HG03039 (cell line): ENCODE data around the gene SHISA5.
"Not testable (repeated sequence)": the region's sequence is repeated elsewhere in the genome, so short reads cannot be mapped to it uniquely, and the experiment has no call there.

Experiments used
- ATAC-seq: cut with Tn5 transposase; IDR thresholded peaks from one replicate; pipeline ENCODE4 v1.9.1; 2021; ENCODE audit warnings: mild to moderate bottlenecking, moderate library complexity; ENCODE audit not compliant: unreplicated experiment

SHISA5 gene

GRCh38 chr3:48521635-48522034, 17.7 kb upstream of the SHISA5 start:
- ATAC-seq = no peak

- no peak for ATAC-seq
Measured at GRCh38 chr3:48519277-48519643, 15.3 kb upstream of the SHISA5 start.

GRCh38 chr3:48518638-48519276, 14.8 kb upstream of the SHISA5 start:
- ATAC-seq = no peak

DNA sequence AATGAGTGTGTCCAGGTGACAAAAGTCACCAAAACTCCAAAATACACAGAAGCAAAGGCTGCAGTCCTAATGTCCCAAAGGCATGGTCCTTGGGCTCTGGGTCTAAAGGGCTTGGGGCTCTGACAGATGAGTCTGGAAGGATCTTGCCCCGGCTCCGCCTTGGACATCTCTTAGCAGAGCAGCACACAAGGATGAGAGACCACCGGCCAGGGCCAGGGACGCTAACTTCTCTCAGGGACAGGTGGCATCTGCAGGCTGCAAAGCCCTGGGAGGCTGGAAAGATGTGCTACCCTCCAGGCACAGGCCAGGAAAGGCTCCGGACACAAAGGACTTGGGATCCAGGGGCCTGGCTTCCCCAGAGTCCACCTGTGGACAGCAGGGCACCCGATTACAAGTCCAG, 14.1 kb upstream of the SHISA5 start:
- ATAC-seq = no peak

GRCh38 chr3:48516571-48516970, 12.6 kb upstream of the SHISA5 start:
- no peak for ATAC-seq

DNA sequence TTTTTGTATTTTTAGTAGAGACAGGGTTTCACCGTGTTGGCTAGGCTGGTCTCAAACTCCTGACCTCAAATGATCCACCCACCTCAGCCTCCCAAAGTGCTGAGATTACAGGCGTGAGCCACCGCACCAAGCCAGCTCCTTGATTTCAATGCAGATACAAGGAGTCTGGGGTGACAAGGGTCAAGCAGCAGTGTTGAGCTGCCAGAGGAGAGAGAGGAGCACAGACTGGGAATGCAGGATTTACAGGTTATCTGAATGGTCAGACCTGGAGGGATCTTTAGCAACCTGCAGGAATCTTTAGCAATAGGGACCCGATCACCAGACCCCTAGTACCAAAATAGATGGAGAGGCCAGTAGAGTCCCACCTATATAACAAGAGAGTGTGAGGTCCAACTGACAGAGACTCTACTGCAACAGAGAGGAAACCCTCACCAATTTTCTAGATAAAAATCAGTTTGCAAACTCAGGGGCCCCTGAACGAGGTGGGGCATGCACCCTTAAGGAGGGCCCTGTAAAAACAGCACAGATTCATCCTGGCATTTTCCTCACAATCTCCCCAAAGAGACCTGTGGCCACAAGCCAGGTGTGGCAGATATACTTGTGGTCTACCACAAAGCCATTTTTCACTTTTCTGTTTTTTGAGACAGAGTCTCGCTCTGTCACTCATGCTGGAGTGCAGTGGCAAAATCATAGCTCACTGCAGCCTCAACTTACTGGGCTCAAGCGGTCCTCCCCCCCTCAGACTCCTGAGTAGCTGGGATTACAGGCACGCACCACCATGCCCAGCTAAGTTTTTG, 10.7 kb upstream of the SHISA5 start:
- no peak for ATAC-seq

DNA sequence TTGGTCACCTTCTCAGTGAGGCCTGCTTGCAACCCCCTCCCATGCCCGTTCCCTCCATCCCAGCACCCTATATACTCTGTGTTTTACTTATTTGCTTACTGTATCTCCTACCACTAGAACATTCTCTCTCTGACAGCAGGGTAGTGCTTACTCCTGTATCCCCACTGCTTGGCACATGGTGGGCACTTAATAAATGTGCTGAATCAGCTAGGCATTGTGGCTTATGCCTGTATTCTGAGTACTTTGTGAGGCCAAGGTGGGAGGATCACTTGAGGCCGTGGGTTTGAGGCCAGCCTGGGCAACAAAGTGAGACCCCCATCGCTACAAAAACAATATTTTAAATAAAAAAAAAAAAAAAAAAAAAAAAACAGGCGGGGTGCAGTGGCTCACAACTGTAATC, 7.6 kb upstream of the SHISA5 start:
- no peak for ATAC-seq

- no peak for ATAC-seq
Measured at GRCh38 chr3:48507256-48508061, 3.5 kb upstream of the SHISA5 start.

- no peak for ATAC-seq
Measured at GRCh38 chr3:48505968-48506504, 2.1 kb upstream of the SHISA5 start.

- no peak for ATAC-seq
Measured at GRCh38 chr3:48505146-48505545, 1.2 kb upstream of the SHISA5 start.

DNA sequence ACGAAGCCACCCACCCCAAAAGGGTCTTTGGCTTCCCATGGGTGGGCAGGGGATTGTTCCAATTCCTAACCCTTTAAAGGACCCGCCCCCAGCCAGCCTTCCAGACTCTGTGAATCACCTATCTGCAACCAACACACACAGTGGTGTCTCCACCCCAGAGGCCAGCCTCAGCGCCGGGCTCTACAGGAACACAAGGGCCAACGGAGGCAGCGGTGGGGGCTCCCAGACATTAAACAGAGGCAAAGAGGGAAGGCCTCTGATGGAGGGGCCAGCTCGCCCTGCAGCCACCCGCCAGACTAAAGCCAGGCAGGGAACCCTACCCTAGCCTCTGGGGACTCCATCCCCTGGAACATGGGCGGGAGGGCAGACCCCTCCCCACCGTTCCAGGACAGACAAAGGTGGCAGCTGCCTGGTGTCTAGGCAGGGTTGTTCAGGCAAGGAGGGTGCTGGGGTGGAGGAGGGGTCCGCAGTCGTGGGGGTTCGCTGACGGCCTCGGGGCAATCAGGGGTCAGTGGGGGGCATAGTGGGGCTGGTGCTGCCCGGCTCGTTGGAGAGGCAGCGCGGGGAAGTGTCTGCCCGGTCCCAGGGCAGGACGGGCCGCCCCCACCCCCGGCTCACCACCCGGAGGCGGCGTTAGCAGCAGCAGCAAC, 448 bp downstream of the SHISA5 start:
- no peak for ATAC-seq

DNA sequence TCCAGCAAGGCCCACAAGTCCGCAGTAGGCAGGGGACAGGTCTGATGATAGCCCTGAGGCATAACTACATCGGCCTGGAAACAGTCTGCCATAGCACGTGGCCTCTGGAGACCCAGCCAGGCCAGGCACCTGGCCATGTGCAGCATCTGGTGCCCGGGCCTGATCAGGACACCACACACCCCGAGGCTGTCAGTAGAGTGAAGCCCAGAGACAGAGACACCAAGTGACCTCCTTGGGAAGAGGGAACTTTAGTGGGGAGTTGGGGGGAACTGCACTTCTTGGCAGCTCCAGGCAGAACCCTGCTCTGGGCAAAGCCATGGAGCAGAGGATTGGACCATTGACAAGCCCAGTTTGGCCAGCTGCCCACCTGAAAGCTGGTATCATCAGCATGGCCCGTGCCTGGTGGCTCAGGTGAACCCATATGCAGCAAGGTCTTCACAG, 1.2 kb downstream of the SHISA5 start:
- no peak for ATAC-seq

- no peak for ATAC-seq
Measured at GRCh38 chr3:48502121-48502520, 1.9 kb downstream of the SHISA5 start.

DNA sequence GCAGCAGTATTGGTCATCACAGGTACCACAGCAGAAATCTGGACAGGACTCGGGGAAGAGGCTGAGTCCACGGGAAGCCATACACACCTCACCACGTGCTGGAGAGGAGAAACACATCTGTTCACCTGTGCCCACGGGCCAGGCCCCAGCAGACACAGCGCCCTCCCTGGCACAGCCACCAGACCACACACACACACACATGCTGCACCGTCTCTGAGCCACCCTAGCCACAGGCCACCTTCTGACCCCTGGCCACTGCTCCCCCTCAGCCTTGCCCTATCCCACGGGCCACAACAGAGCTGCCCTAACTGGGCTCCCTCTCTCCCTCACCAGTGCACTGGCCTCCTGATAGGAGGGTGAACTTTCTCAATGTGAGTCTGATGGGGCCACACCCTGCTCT, 2.8 kb downstream of the SHISA5 start:
- ATAC-seq = no peak

- no peak for ATAC-seq
Measured at GRCh38 chr3:48500656-48501055, 3.3 kb downstream of the SHISA5 start.

DNA sequence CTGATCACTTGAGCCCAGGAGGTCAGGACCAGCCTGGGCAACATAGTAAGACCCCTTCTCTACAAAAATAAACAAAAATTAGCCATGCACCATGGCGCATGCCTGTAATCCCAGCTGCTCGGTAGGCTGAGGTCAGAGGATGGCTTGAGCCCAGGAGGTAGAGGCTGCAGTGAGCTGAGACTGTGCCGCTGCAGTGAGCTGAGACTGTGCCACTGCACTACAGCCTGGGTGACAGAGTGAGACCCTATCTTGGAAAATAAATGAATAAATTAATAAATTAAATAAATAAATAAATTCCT, 10.8 kb downstream of the SHISA5 start:
- ATAC-seq = no peak

DNA sequence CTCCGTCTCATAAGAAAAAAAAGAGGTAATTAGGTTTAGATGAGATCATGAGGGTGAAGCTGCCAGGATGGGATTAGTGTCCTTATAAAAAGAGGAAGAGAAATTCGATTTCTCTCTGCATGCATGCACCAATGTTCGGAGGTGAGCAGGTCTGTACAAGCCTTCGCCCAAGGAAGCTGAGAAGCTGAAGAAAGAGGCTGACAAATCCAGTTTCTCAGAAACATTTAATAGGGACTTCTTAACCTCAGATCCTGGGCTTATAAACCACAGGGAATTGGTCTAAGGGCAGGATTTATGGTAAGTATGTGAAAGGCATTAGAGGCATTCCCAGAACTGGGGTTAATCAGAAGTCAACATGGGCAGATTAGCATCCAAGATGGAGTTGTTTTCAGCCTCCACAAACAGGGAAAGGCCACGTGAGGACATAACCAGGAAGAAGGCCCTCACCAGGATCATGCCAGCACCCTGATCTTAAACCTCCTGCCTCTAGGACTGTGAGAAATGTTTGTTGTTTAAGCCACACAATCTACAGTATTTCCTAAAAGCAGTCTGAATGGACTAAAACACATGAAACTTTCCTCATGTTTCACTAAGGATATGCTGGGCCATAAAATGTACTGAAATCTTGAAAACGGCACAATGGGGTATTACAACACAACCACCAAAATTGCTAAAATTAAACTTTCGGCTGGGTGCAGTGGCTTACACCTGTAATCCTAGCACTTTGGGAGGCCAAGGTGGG, 11.3 kb downstream of the SHISA5 start:
- no peak for ATAC-seq

- ATAC-seq = no peak
Measured at GRCh38 chr3:48486952-48487351, 17.0 kb downstream of the SHISA5 start.

GRCh38 chr3:48482822-48483221, 21.2 kb downstream of the SHISA5 start:
- ATAC-seq = not testable (repeated sequence)

DNA sequence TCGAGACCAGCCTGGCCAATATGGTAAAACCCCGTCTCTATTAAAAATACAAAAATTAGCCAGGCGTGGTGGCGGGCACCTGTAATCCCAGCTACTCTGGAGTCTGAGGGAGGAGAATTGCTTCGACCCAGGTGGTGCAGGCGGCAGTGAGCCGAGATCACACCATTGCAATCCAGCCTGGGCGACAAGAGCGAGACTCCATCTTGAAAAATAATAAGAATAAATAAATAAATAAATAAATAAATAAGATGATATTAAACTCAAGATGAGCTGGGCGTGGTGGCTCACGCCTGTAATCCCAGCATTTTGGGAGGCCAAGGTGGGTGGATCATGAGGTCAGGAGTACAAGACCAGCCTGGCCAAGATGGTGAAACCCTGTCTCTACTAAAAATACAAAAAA, 23.1 kb downstream of the SHISA5 start:
- ATAC-seq = not testable (repeated sequence)
